NCI-H1694 (cell line): Measurements from ENCODE around the gene ZC3H4.
"Not testable (repeated sequence)": the region's sequence is repeated elsewhere in the genome, so short reads cannot be mapped to it uniquely, and the experiment has no call there.

Source experiments
- DNase-seq: peaks from one replicate; lab custom pipeline; 2025; lab: John Stamatoyannopoulos, UW

The ZC3H4 gene

DNA sequence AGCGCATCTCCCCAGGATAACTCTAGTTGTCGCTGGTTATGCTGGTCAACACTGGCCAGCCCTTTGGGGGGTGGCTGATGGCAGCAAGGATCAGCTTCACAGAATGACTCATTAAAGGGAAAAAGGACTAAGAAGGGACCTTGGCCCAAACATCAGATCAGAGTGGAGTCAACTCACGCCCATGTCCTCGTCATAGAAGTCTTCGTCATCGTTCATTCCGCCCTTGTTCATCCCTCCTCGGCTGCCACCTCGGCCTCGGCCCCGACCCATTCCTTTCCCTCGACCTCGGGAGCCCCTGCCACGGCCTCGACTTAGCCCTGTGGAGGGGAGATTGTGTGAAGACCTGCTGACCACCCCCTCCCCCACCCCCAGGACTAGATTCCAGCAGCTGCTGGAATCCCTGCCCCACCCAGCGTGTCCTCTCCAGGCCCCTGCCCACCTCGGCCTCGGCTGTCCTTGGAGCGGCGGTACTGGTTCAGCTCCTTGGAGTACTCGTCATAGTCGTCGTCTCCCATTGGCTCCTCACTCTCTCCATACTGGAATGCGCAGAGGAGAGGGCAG, 28.6 kb downstream of the ZC3H4 start:
- DNase-seq, result no peak

DNA sequence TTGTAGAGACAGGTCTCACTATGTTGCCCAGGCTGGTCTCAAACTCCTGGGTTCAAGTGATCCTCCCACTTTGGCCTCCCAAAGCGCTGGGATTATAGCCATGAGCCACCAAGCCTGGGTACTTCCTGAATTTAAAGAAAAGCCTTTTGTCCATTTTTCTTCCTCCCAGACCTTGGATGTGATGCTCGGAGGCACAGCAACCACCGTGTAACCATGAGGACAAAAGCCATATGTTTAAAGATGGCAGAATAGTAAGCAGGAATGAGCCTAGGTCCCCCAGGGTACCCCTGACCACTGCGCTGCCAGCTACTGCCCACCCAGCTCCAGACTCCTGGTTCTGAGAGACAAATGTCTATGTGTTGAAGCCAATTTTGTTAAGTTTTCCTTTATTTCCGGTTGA, 31.1 kb downstream of the ZC3H4 start:
- DNase-seq, result no peak

DNA sequence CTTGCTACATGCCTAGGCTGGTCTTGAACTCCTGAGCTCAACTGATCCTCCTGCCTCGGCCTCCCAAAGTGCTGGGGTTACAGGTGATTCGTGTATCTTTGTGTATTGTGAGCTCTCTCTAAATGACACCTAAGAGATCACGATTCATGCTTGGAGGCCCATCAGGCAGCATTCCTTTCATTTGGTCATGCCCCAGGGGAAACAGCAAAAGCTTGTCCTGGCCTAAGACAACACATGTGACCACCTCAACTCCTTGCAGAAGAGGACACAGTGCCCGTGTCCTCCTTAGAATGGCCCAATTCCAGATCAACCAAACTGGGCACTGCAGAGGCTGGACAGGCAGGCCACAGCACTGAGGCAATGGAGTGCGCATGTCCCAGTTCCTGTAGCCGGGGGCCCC, 32.5 kb downstream of the ZC3H4 start:
- DNase-seq, result no peak

DNA sequence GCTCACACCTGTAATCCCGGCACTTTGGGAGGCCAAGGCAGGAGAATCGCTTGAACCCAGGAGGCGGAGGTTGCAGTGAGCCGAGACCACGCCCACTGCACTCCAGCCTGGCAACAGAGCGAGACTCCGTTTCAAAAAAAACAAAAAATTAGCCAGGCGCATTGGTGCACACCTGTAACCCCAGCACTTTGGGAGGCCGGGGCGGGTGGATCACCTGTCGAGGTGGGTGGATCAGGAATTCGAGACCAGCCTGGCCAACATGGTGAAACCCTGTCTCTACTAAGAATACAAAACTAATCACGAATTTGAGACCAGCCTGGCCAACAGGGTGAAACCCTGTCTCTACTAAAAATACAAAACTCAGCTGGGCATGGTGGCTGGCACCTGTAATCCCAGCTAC, 35.2 kb downstream of the ZC3H4 start:
- not testable (repeated sequence) for DNase-seq

DNA sequence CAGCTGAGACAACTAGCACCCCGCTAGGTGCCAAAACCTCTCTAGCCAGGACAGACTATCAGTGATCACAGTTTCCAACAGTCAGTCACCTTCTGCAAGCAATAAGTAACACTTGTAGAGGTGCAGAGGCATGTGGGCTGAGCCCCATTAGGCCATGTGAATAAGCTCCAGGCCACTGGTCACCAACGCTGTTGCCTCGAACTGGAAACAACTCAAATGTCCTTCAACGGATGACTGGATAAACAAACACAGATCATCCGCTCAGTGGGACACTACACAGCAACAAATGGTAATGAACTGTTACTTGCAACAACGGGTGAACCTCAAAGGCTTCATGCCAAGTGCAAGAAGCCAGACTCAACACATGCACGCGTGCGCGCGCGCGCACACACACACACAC, 37.6 kb downstream of the ZC3H4 start:
- no peak for DNase-seq

DNA sequence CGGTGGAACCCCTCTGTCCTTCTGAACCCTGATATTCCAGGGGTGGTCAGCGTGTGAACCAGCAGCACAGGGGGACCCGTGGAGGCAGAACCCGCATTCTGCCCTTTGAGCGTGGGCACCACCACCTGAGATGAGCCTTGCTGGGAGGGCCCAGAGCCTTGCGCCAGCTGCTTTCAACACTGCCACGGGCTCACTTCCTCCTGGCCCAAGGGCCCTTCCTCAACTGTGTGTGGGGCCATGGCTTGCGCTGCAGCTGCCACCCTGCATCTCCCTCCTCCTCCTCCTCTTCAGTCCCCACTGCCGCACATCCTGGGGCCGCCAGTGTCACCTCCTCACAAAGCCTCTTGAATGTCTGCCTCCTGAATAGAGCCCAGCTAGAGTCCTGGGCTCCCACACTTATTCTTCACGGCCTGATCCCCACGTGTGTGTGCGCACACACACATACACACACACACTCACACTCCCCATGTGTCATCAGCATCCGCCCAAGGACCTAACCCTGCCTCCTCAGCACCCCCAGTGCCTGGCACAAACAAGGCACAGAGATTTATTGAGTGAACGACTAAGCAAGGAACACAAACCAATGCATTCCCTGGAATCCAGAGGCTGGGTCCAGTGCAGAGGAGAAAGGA, 38.3 kb downstream of the ZC3H4 start:
- DNase-seq, result no peak

DNA sequence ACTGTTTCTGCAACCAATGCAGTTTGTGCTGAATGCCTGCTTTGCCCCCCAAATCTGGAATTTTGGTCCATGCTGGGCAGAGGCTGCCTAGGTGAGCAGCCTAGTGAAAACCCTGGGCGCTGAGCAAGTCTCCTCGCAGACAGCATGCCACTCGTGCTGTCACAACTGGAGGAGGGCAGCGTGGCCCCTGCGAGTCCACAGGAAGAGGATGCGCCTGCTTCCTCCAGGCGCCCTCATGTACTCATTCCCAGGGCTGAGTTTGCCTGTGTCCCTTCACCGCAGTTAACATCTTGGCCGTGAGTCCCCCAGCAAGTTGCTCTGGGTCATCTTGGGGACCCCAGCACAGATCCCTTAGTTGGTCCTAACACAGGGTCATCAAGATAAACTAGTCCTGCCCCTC, 39.0 kb downstream of the ZC3H4 start:
- DNase-seq, result no peak

DNA sequence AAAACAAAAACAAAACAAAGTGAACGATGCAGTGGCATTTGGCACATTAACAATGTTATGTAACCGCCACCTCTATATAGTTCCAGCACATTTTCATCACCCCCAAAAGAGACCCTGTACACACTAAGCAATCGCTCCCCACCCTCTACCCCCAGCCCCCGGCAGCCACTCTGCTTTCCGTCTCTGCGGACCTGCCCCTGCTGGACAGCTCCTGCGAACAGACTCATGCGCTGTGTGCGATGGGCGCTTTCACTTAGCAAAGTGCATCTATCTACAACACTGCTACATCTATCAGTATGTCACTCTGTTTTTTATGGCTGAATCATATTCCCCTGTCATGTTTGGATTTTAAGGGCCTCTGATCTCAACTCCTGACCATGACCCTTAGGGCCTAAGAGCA, 40.0 kb downstream of the ZC3H4 start:
- DNase-seq, result no peak

DNA sequence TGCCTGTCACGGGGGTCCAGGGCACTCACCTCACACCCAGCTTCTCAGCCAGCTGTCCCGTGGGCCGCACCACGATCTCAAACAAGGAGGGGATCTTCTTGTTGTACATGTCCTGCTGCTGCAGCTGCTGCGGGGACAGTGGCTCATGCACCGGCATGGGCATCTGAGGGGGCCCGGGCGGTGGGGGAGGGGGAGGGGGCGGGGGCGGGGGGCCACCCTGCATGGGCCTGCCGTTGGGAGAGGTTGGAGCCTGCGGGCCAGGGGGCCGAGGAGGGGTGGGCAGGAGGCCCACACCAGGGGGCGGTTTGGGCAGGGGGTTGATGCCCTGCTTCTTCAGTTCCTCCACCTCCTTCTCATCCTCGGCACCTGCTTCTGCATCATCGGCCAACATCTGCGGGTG, 41.3 kb downstream of the ZC3H4 start:
- no peak for DNase-seq

DNA sequence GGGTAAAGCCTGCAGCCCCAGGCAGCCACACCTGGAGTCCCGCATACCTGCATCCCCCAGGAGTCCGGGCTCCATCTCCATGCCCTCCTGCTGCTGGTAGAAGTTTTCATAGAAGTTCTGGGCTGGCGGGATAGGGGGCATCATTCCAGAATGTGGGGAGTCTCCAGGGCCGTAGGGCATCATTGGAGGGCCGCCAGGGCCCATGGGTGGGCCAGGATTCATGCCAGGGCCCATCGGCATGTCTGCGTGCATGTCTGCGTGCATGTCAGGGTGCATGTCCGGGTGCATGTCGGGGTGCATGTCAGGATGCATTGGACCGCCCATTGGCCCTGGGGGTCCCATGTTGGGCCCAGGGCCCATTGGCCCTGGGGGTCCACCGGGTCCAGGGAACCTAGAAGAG, 41.8 kb downstream of the ZC3H4 start:
- DNase-seq, result no peak

DNA sequence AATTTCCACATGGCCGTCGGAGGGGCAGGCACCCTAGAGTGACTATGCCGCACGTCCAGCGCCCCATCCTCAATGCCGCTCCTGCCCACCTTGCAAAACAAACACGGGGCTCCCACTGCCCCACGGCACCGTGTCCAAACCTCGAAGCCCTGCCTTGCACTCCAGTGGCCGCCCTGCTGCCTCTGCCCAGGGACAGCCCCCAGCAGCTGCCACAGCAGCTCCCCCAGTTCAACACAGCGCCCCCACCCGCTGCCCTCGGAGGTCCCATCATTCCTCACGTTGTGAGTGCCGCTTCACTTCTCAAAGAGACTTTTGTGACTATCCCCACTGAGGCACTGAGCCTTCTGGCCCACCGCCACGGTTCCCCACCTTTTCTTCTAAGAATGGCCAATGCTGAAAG, 42.8 kb downstream of the ZC3H4 start:
- DNase-seq, result no peak

DNA sequence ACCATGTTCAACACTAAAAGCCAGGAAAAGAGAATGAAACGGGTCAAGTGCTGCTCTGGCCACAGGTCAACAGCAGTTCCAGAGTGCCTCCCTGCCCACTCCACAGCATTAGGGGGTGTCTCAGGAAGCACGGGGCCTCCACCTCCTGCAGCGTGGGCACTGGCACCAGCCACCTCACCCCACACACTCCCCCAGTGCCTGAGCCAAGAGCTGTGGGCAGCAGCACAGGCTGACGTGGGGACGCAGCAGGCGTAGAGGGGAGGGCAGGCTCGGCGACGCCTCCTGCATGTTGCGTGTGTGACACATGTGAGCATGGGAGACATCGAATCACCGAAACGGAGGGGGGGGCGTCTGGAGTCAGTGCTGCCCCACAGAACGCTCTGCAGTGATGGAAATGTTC, 43.8 kb downstream of the ZC3H4 start:
- DNase-seq, result no peak

DNA sequence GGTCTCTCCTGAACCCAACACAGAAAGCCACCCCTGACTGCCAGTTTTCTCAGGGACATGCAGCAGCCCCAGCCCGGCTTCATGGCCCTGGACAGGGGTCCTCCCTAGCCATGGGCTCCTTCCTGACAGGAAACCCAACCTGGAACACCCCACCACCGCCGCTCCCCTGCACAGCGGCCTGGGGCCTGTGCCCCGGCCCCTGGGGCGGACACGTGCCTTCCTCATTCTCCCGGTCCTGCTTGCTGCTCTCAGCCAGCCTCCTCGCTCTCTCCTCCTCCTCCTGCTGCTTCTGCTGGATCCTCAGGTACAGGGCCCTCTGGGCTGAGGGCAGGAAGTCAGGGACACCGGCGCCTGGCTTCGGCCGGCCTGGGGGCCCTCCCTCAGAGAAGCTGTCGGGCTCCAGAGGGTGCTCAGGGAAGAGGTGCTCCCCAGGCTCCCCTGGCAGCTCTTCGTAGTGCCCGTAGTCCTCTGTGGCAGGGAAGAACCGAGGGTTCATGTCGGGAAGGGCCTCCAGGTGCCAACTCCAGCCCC, 44.6 kb downstream of the ZC3H4 start:
- no peak for DNase-seq

DNA sequence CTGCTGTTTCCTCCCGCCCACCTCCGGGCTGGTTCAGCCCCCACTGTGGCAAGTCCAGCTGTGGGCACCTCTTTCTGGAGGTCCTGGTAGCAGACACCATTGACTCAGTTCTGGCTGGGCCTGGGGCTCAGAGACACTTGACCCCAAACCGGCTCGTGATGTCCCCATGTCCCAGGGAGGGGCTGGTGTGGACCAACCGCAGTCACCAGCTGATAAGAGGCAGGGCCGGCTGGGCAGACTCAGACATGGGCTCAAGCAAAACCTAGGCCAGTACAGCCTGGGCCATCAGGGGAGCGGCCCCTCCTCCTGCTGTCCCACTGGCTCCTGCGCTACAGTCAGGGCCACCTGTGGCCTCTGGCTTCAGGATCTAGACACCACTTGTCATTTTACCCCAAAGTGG, 45.3 kb downstream of the ZC3H4 start:
- no peak for DNase-seq

DNA sequence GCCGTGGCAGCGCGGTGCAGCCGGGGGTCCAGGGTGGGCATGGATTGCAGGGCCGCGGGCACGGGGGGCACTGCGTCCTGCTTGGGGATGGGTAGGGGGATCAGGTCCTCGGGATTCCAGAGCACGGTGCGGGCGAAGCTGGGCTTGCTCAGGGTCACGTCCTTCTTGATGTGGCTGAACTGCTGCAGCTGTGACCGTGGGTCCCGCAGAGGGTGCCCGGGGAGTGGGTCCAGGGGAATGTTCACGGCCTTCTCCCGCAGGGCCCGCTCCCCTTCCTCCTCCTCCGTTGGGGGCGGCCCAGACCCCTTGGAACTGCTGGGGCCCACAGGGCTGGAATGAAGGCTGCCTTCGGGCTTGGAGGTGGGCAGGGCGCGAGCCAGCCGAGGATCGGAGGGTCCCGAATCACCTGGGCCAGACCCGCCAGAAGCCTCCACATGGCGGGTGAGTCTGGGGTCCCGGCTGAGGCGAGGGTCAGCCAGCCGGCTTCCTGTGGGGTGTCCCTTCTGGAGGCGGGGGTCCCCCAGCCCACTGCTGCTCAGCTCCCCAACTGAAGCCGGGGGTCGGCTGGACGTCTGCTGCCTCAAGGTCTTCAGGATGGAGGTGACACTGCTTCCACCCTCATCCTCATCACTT, 46.2 kb downstream of the ZC3H4 start:
- no peak for DNase-seq

DNA sequence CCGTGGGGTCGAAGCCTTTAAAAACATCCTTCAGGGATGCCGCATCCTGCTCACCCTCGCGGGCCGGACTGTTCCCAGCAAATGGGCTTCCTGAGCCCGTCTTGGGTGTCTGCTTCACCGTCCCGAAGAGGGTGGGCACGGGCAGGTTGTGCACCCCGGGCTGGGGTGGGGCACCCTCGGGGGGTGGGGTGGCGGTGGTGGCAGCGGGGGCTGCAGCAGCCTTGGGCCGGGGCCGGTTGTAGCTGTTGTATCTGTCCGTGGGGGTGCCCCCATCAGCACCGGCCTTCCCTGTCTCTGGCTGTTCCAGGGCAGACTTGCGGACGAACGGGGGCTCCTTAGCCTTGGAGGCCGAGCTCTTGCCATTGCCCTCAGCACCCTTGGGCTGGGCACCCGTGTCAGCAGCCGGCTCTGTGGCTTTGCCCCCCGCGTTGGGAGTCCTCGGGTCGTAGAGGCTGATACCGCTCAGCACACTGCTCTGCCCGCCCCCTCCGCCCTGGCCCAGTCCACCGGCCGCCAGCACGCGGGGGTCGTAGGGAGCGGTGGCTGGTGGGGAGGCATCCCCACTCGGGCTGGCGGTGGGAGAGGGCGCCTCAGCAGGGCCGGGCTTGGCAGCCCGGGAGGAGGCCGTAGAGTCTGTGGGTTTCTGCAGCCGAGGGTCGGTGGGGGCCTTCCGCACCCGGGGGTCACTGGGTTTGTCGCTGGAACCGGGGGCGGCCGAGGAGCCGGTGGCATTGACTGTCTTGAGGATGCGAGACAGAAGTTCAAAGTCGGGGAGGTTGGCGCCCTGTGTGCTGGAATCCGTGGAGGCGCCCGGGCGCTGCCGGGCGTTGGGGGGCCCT, 47.0 kb downstream of the ZC3H4 start:
- no peak for DNase-seq

DNA sequence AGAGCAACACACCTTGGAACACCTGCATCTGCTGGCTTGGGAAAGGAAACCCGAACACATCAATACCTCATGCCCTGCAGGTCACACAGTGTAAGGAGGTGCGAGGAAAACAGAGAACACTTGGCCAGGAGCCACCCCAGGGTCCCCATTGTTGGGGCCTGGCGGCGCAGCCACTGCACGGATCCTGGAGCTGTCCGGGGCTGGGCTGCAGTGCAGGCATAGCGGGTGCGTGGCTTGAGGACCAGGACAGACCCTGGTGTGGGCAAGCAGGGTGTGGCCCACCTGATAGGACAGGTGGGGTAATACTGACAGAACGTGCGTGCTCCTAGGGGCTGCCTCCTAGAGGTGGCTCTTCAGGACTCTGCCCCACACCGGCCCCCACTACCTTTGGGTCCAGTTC, 48.3 kb downstream of the ZC3H4 start:
- DNase-seq, result no peak

DNA sequence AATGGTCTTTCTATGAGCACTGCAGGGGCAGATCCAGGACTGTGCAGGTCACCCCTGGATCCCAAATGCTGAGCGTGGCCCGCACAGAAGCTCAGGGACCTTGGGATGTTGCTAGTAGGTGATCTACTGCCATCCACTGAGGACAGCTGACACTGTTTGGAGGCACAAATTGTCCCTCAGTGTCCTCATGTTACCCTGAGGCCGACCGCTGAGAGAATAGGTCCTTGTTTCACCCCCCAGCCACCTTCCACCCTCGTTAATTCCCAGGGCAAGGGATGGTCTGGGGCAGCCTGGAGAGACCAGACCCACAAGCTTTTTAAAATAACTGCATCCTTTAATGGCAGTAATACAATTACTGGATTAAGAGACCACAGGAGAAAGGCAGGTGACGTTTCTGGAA, 49.7 kb downstream of the ZC3H4 start:
- no peak for DNase-seq

DNA sequence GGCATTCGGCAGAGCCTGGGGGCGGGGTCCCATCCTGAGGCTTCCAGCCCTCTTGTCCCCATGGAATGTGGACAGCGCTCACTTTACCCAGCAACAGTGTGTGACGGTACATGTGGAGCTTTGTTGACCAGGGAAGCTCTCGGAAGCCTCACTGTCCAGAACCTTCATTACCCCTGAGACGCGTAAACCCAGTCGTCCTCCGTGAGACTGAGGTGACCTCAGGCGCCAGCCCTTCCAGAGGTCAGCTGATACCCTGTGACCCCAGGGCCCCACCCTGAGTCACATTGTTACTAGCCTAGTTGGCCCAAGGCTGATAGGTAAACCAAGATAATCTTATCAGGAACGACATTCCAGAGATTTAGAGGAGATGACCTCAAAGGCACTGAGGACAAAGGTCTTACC, 55.0 kb downstream of the ZC3H4 start:
- DNase-seq, result no peak

DNA sequence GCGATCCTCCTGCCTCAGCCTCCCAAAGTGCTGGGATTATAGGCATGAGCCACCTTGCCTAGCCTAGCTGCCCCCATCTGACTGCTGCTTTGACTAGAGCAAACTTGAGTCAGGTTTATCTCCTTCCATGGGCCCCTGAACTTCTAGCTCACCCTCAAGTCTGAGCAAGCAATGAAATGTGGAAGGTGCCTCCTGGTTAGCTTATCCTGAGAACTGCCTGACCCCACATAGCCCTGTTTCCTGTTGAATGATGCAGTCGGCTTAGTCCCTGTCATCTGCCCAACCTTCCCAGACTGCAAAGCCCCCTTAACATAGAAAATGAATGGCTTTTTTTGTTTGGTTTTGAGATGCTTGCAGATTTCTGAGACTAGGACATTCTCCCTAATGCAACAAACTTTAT, 56.2 kb downstream of the ZC3H4 start:
- no peak for DNase-seq

DNA sequence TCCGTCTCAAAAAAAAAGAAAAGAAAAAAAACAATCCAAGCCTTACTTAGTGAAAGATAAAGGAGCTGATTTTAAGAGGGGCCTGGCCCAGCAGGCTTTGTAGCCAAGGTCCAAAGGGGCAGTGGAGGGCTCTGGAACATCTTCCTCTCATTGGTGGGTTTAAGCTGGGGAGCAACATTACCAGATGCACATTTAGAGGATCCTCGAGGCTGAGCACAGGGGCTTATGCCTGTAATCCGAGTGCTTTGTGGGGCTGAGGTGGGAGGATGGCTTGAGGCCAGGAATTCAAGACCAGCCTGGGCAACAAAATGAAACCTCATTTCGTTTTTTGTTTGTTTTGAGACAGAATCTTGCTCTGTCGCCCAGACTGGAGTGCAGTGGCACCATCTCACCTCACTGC, 57.2 kb downstream of the ZC3H4 start:
- DNase-seq, result no peak

DNA sequence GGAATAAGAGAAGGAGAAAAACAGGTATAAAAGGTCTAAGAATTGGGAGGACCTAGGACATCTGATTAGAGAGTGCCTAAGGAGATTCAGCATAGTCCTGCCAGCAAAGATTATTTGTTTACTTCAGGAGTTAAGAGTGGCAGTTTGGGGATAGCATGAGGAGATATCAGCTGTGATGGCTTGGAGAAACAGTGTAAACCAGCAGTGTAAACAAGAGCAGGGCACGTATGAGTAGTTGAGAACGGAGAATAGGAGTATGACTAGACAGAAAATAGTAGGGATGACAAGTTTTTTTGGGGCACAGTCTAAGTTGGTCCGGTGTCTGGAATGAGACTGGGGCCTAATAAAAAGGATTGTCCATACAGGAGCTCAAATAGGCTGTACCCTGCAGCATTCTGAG, 63.0 kb downstream of the ZC3H4 start:
- DNase-seq, result not testable (repeated sequence)

DNA sequence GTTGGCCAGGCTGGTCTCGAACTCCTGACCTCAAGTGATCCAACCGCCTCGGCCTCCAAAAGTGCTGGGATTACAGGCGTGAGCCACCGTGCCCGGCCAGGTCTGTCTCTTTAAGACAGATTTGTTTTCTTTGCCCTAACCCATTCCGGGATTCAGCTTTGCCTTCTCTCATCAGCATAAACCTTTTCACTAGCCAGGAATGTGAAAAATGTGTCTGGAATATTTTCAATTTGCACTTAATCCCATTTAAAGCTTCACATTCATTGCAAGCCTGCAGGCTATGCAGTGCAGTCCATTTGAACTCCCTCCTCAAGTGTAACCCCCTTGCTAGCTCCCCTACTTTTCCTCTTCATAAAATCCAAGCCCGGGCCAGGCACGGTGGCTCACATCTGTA, 64.3 kb downstream of the ZC3H4 start:
- no peak for DNase-seq
